NCI-H510A (cell line): ENCODE data around the gene LOXL1.

Experiments
- DNase-seq: peaks from one replicate; lab custom pipeline; 2025; lab: John Stamatoyannopoulos, UW

LOXL1 gene

DNA sequence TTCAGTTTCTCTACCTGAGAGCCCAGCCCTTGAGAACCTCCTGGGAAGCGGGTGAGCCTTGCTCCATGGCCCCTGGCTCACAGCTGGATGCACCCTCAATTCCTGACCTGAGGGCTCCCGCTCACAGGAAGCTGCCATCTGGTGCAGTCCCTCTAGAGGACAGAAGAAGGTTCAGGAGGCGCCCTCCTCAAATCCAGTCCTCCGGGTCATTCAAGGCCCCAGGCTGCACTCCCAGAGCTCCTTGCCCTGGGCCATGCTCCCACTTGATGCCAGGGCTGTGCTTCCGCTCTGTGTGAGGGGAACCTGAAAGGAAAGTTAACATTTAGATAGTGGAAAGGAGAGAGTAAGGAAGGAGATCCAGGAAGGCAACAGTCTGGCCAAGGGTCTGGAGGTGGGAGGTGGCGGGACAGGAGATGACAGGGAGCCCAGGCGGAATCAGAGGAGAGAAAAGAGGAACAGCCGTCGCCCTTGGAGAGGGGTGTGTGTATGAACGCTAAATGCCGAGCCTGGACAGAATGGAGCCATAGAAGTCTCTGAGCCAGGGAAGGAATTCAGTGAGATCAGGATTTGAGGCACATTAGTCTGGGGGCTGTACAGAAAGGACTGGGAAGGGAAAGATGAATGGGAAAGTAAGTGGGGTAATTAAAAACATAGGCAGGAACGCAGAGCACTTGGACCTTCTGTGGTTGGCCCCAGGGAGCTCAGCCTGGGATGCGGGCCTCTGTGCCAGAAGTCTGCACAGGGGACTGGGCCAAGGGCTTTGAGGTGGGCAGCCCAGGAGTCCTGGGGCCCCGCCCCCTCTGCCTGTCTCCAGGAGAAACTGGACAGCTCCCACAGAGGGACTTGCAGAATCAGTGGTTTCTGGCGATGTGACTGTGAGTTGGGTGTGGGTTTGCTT lies 26.8 kb upstream of the LOXL1 start:
- DNase-seq = no peak

DNA sequence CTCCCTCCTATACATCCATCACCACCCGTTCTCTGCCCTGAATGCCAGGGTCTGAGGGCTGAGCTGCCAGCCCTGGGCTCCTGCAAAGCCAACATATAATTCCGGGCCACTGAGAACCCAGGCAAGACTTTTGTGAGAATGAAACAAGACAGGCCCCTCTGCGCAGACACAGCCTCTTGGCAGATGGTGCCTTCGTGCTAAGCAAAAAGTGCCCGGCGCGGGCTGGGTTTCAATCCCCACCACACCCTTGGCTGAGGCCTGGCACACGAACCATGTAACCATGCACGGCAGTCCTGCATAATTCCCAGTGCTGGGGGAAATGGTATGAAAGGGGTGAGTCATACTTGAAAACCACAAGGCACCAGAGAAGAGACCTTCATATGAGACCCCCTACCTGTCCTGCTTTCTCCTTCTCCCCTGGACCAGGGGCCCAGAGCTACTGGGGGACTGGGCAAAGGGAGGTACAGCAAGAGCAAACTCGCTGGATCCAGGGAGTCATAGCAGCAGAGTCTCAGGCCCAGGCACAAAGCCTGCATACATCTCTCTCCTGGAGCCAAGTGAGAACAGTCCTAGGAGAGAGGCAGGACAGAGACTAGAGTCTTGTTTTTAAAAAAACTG lies 26.1 kb upstream of the LOXL1 start:
- no peak for DNase-seq

- no peak for DNase-seq
Measured at GRCh38 chr15:73901126-73901810, 25.0 kb upstream of the LOXL1 start.

DNA sequence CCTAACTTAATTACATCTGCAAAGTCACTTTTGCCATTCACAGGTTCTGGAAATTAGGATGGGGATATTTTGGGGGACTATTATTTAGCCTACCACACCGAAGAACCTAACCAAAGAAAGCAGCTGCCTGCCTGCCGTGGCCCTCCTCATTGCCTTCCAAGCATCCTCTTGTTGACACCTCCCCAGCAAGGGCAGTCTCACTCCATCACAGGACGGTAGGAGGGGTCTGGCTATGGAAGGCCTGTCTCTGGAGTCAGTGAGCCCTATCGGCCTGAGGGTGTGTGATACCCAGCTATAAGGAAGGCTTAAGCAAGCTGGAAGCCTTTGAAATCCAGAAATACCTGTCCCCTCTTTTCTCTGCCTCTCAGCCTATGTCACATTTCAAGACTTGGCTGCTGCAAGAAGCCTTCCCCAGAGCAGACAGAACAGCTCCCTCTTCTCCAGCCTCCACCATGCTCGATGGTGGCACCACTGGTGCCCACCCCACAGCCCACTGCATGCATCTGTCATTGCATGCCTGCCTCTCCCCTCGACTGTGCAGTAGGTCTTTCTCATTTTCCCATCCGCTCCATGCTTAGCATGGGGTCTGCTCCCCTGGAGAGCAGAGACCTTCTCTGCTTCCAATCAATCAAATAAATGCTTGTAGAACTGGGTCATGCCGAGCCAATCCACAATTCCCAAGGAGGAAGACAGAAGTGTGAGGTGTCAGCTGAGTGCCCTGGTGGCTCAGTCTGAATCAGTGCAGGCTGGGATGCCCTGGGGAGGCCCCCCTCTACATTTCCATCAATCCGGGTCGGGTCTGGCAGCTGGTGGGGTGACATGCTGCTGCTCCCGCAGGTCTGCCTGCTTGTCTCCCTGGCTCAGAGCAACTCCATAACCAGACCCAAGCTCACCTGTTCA lies 23.9 kb upstream of the LOXL1 start:
- no peak for DNase-seq

- DNase-seq = no peak
Measured at GRCh38 chr15:73904026-73904815, 22.0 kb upstream of the LOXL1 start.

DNA sequence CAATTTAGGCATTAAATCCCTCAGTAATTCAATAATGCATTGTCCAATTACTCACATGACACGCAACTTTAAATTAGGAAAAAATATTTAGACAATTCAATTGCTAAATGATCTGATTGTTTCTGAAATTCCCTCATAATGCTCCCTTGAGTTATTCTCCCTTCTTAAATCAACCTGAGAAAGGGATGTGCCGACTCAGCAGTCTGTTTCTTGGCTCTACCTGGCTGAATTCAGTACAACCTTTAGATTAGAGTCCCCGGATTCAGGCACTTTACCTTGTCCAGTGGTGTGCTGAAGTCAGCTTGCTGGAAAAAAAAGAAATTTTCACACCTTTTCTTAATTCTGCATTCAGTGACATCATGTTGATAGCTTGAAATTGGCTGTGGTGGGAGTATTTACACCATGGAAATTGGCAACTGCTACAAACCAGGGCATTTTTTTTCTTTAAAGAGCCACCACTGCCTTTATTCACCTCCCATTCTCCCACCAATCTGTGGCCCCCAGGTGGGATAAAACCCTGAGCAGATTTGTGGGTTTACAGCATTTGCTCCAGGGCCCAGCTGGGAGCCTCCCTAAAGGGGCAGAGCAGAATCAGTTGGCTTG lies 20.9 kb upstream of the LOXL1 start:
- DNase-seq = no peak

- DNase-seq = no peak
Measured at GRCh38 chr15:73906346-73907034, 19.8 kb upstream of the LOXL1 start.

DNA sequence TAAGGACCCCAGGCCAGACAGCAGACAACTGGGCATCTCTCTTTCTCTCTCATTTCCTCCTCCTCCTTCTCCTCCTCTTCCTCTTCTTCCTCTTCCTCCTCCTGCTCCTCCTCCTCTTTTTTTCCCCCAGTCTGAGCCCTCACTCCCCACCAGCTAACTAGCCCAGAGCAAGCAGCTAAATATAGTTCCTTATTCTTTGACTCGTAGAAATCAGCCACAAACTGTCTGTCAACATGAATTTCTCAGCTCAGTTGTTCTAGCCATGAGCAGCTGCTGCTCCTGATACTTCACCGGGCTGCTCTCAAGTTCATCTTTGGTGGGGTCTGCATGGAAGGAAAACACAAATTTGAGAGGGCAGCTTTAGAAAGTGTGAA lies 19.2 kb upstream of the LOXL1 start:
- no peak for DNase-seq

DNA sequence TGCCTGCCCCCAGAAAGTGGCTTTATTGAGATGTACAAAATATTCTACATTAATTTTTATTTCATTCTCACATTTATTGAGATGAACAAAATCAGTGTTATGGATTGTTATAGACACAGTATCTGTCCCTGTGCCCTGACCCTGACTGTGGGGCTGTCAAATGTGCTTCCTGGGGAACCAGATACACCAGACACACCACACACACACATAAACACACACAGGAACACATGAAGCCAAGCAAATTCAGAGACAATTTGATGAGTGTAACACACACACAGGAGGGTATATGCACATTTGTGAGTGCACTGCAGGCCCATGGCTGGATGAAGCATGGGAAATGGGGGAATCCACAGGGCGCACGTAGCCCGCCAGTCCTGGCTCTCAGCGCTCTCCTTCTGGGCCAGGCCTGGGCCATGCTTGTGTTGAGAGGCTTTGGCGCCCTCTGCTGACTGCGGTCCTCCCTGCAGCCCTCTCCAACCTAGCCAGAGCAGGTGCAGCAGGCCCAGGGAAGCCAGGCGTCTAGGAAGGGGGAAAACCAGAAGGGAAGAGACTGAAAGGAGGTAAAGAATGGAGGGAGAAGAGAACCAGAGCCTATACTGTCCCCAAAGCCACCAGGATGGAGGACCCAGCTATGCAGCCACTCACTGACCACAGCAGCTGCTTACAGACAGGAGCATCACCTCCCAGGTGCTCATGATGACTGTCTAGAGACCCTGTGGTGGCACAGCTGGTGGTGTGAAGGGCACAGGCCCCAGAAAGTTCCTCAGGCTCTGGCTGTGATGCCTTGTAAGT lies 18.0 kb upstream of the LOXL1 start:
- DNase-seq = no peak

GRCh38 chr15:73908822-73909122 lies 17.5 kb upstream of the LOXL1 start:
- DNase-seq = no peak

GRCh38 chr15:73909651-73910050 lies 16.6 kb upstream of the LOXL1 start:
- DNase-seq = no peak

DNA sequence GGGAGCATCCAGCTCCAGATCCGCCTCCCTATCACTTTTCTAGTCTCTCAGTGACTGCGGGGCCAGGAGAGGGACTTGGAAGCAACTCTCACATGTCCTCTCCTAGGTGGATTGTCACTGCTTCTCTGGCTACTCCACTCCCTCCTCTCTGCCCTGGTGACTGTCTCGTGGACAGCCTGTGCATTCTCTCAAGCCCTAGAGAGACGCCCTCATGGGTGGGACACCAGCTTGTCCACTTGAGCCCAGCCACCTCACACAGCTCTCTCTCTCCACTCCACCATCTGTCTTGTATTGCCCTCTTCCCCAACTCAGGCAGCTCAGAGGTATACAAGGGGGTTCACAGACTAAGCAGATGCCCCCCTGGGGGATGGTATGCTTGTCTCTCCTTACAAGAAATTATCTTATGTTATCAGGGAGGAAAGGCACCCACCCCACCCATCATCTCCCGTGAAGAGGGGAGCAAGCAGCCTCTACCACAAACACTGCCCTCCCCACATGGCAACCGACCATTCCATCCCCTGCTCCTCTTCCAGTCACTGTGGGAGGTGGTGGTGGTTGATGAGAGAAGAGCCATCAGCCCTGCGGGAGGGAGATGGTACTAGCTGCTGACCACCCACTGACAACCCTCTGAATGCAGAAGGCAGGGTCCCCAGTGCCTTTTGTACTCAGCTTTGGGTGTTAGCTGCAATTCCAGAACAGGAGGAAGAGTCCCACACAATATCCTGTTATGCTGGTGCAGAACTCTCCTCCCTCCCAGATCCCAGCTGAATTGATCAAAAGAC lies 15.5 kb upstream of the LOXL1 start:
- no peak for DNase-seq

GRCh38 chr15:73912030-73912596 lies 14.1 kb upstream of the LOXL1 start:
- DNase-seq = no peak

DNA sequence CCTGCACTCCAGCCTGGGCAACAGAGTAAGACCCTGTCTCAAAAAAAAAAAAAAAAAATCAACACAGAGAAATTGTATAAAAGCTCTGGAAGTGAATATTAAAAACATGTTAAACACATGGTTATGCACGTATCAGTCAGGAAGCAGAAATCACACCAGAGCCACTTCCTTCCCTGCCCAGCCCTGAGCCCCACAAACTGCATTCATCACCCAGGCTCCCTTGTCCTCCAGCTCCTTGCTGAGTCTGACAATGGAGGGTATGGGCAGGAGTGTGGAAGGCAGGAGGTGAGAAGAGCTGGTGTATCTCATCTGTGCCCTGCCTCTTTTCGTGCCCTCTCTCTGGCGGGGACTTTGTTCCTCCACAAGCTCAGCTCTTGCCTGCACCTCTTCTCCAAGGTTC lies 12.1 kb upstream of the LOXL1 start:
- no peak for DNase-seq

DNA sequence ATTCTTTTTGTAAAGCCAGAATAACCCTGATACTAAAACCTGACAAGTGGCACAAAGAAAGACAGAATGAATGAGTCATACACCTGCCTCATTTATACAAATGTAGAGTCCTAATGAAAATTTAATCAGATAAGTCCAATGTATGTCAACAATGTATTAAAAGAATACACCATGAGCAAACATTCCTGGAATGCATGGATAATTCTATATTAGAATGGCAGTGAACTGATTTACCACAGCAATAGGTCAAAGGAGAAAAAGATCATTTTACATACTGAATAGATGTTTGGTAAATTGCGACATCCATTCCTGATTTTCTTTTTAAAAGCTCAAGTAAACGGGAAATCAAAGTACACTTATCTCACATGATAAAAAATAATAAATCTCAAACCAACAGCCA lies 11.2 kb upstream of the LOXL1 start:
- DNase-seq = no peak

DNA sequence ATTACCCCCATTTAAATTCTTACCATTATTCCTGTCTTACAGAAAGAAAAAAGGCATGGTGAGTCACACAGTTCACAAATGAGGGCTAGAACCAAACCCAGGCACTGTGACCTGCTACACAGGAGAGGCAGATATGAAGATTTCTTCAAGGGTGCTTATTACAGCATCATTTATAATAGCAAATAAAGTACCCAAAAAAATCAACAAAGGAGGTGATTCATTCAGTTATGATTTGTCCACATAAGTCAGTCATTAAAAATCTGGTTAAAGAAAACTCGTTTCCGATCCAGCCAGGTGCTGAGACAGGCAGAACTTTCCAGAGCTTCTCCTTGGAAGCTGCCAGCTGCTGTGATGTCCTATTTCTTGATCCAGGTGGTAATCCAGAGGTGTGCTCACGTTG lies 7.5 kb upstream of the LOXL1 start:
- no peak for DNase-seq

- DNase-seq = no peak
Measured at GRCh38 chr15:73919706-73920105, 6.6 kb upstream of the LOXL1 start.

DNA sequence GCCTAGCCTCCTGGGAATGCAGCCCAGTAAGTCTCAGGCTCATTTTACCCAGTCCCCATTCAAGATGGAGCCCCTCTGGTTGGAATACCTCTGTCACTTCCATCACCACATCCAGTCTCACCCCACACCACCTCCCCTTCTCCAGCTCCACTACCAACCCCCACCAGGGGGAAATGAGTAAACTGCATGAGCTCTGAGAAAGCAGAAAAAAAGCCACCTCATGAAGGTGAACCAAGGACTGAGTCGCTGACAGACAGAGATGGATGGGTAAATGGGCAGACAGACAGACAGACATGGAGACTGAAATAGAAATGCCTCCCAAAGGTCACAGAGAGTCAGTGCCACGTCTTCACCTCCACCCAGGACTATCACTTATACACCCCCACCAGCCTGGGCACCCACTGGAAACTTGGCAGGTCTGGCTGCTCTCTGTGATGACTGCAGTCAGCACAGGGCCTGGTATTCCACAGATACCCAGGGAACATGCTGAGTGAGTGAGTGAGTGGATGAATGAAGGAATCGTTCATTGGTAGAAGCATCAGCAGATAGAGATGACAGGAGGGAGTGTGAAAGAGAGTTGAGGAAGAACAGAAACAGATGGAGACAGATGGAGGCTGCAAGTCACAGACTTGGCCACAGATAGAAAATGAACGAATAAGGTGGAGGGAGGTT lies 4.9 kb upstream of the LOXL1 start:
- no peak for DNase-seq
